ENCODE results near the gene MAPK14.
A peak's percentile ranks its signal among the peaks of the same experiment; 100 is the strongest.
"Not testable (repeated sequence)": the region's sequence is repeated elsewhere in the genome, so short reads cannot be mapped to it uniquely, and the experiment has no call there.

MAPK14 gene

GRCh38 chr6:36027501-36028087 is at the start of gene MAPK14:
Gene MAPK14, plus strand, starts transcription at chr6:36027808. Its CDS starts 350 bp downstream, at chr6:36028158.
- FAIRE-seq = no peak

- not testable (repeated sequence) for FAIRE-seq
Observed at GRCh38 chr6:35980126-35980525, 47.5 kb upstream of the MAPK14 start.

- FAIRE-seq = no peak
Observed at GRCh38 chr6:35980991-35981645, 46.5 kb upstream of the MAPK14 start.

GRCh38 chr6:35984701-35985100 is 42.9 kb upstream of the MAPK14 start:
- FAIRE-seq = no peak

- FAIRE-seq = not testable (repeated sequence)
Observed at GRCh38 chr6:35988047-35988446, 39.6 kb upstream of the MAPK14 start.

GRCh38 chr6:35993150-35993549 is 34.5 kb upstream of the MAPK14 start:
- FAIRE-seq = no peak

GRCh38 chr6:36000451-36000850 is 27.2 kb upstream of the MAPK14 start:
- no peak for FAIRE-seq

- FAIRE-seq = no peak
Observed at GRCh38 chr6:36015666-36016065, 11.9 kb upstream of the MAPK14 start.

GRCh38 chr6:36018339-36018738 is 9.3 kb upstream of the MAPK14 start:
- FAIRE-seq = no peak

- FAIRE-seq = no peak
Observed at GRCh38 chr6:36019167-36019566, 8.4 kb upstream of the MAPK14 start.

GRCh38 chr6:36020154-36020553 is 7.5 kb upstream of the MAPK14 start:
- FAIRE-seq = no peak

- no peak for FAIRE-seq
Observed at GRCh38 chr6:36023996-36024795, 3.4 kb upstream of the MAPK14 start, which contains the start of gene SLC26A8. Gene SLC26A8, minus strand, starts transcription at chr6:36024641. Its CDS starts 4,934 bp downstream, at chr6:36019707.

GRCh38 chr6:36025260-36025931 is 2.2 kb upstream of the MAPK14 start:
- no peak for FAIRE-seq

GRCh38 chr6:36025932-36026327 is 1.7 kb upstream of the MAPK14 start:
- no peak for FAIRE-seq

GRCh38 chr6:36028088-36028876 is 674 bp downstream of the MAPK14 start:
- no peak for FAIRE-seq

- FAIRE-seq = no peak
Observed at GRCh38 chr6:36028877-36029324, 1.3 kb downstream of the MAPK14 start.

GRCh38 chr6:36029464-36029863 is 1.9 kb downstream of the MAPK14 start:
- peak; percentile 36 for FAIRE-seq

GRCh38 chr6:36032261-36032660 is 4.7 kb downstream of the MAPK14 start:
- no peak for FAIRE-seq

GRCh38 chr6:36033144-36033543 is 5.5 kb downstream of the MAPK14 start:
- not testable (repeated sequence) for FAIRE-seq

GRCh38 chr6:36033935-36034334 is 6.3 kb downstream of the MAPK14 start:
- FAIRE-seq = no peak

- FAIRE-seq = no peak
Observed at GRCh38 chr6:36034441-36034840, 6.8 kb downstream of the MAPK14 start.

GRCh38 chr6:36035225-36035624 is 7.6 kb downstream of the MAPK14 start:
- FAIRE-seq = no peak

Measured in islet of Langerhans (tissue), 1 donor.